K562 (cell line): ENCODE results near the gene PITRM1. TPM values are rescaled to one million over a fixed set of nuclear protein-coding genes. Genes with fewer than 3 reads are reported as not detected.

ENCODE experiments used
- ARID3B ChIP-seq: fragments of 250-450 bp; sonication (Bioruptor Pico); IDR thresholded peaks from 2 replicates; pipeline ENCODE4 v1.4.0; 2020; ENCODE audit warnings: borderline replicate concordance
- ARNT ChIP-seq, 2 experiments: fragments of 450-650 bp; IDR thresholded peaks; 2 replicates each; pipeline ENCODE4 v1.6.1; 2016; ENCODE audit warnings: mild to moderate bottlenecking in 1 of 2
- CCNT2 ChIP-seq: IDR thresholded peaks from 2 replicates; pipeline ENCODE4 v1.6.1; 2011; ENCODE audit warnings: borderline replicate concordance, low read depth, mild to moderate bottlenecking, moderate library complexity, mixed read lengths, low read length; ENCODE audit not compliant: insufficient read length; ENCODE audit errors: extremely low read depth
- CEBPB ChIP-seq: fragments of 450-650 bp; IDR thresholded peaks from 2 replicates; pipeline ENCODE4 v1.6.1; 2016; ENCODE audit warnings: missing genetic modification characterization, missing compliant biosample characterization
- COPS2 ChIP-seq: fragments of 450-650 bp; conservative IDR thresholded peaks from 2 replicates; pipeline ENCODE4 v1.6.1; 2016; ENCODE audit warnings: mild to moderate bottlenecking, moderate library complexity
- E2F8 ChIP-seq: fragments of 450-650 bp; IDR thresholded peaks from 2 replicates; pipeline ENCODE4 v1.7.1; 2018; ENCODE audit warnings: mild to moderate bottlenecking, low read depth; ENCODE audit not compliant: partially characterized antibody
- ELF1 ChIP-seq: fragments of 200-800 bp; sonication (Bioruptor generic); IDR thresholded peaks from 2 replicates; pipeline ENCODE4 v1.6.1; 2016; ENCODE audit warnings: missing genetic modification characterization, missing compliant biosample characterization
- ELK3 ChIP-seq: fragments of 450-650 bp; formaldehyde crosslinking; IDR thresholded peaks from 2 replicates; pipeline ENCODE4 v1.4.0; 2020; ENCODE audit warnings: mild to moderate bottlenecking
- FOXA3 ChIP-seq, 2 experiments: fragments of 450-650 bp in 1 of 2; sonication (generic) in 1 of 2; formaldehyde crosslinking; IDR thresholded peaks in 1 of 2; conservative IDR thresholded peaks in 1 of 2; 2 replicates each; pipeline versions ENCODE4 v1.4.0 to v1.8.0; 2020 to 2022; ENCODE audit warnings: mild to moderate bottlenecking in 2 of 2, missing genetic modification reagents in 1 of 2
- GTF2E2 ChIP-seq: fragments of 200-800 bp; sonication (Bioruptor generic); IDR thresholded peaks from 2 replicates; pipeline ENCODE4 v1.6.1; 2016; ENCODE audit warnings: missing genetic modification characterization, missing compliant biosample characterization
- GTF2F1 ChIP-seq: IDR thresholded peaks from 2 replicates; pipeline ENCODE4 v1.6.1; 2011; ENCODE audit warnings: low read depth, low read length, improper control_type of control experiment
- HDAC3 ChIP-seq: fragments of 450-650 bp; IDR thresholded peaks from 2 replicates; pipeline ENCODE4 v1.6.1; 2018; ENCODE audit warnings: borderline replicate concordance, mild to moderate bottlenecking, moderate library complexity; ENCODE audit not compliant: partially characterized antibody
- HDGF ChIP-seq: fragments of 450-650 bp; IDR thresholded peaks from 2 replicates; pipeline ENCODE4 v1.6.1; 2016
- MEIS2 ChIP-seq: fragments of 450-650 bp; IDR thresholded peaks from 2 replicates; pipeline ENCODE4 v1.6.1; 2014; ENCODE audit warnings: mild to moderate bottlenecking; ENCODE audit not compliant: partially characterized antibody
- NR2C2 ChIP-seq, 2 experiments: fragments of 200-800 bp in 1 of 2; sonication (Bioruptor generic) in 1 of 2; sonication (generic) in 1 of 2; formaldehyde crosslinking in 1 of 2; IDR thresholded peaks; 2 replicates each; pipeline versions ENCODE4 v1.6.1 to v1.8.0; 2016 to 2022; ENCODE audit warnings: mild to moderate bottlenecking in 1 of 2, missing compliant biosample characterization in 1 of 2, missing genetic modification characterization in 1 of 2, missing genetic modification reagents in 1 of 2
- RFX1 ChIP-seq: fragments of 450-650 bp; IDR thresholded peaks from 2 replicates; pipeline ENCODE4 v1.6.1; 2016; ENCODE audit warnings: mild to moderate bottlenecking, moderate library complexity
- SAFB ChIP-seq: fragments of 200-400 bp; formaldehyde crosslinking; IDR thresholded peaks from 2 replicates; pipeline ENCODE4 v1.6.1; 2017; ENCODE audit warnings: low read depth, low read length, borderline replicate concordance
- SMARCA4 ChIP-seq: fragments of 450-650 bp; IDR thresholded peaks from 2 replicates; pipeline ENCODE4 v1.6.1; 2016
- SMARCA5 ChIP-seq: fragments of 450-650 bp; IDR thresholded peaks from 2 replicates; pipeline ENCODE4 v1.6.1; 2016
- TAF7 ChIP-seq: fragments of 450-650 bp; IDR thresholded peaks from 2 replicates; pipeline ENCODE4 v1.6.1; 2016; ENCODE audit warnings: missing genetic modification characterization, missing compliant biosample characterization
- WHSC1 ChIP-seq: IDR thresholded peaks from one replicate; pipeline ENCODE4 v1.6.1; 2012; ENCODE audit warnings: low read length, control low read depth, inconsistent platforms
- ZC3H11A ChIP-seq: IDR thresholded peaks from 2 replicates; pipeline ENCODE4 v1.6.1; 2012; ENCODE audit warnings: low read depth, low read length, improper control_type of control experiment
- ZNF134 ChIP-seq: fragments of 250-450 bp; sonication (Bioruptor Pico); conservative IDR thresholded peaks from 2 replicates; pipeline ENCODE4 v1.4.0; 2020
- ZNF354B ChIP-seq: fragments of 250-450 bp; sonication (Bioruptor Pico); IDR thresholded peaks from 2 replicates; pipeline ENCODE4 v1.4.0; 2020
- ZNF79 ChIP-seq: fragments of 250-450 bp; sonication (Bioruptor Pico); IDR thresholded peaks from 2 replicates; pipeline ENCODE4 v1.4.0; 2020; ENCODE audit warnings: low read depth, mild to moderate bottlenecking, moderate library complexity
- polyA plus RNA-seq, 8 experiments: library from polyadenylated mRNA; depleted of rRNA in 4 of 8; stranded (reverse) in 5 of 8; unstranded in 3 of 8; fragments of >200 nt; fragmentation: Nextera tagmentation in 2 of 8; fragmentation: Illumina TruSeq in 1 of 8; extraction: Ambion mirVana in 2 of 8; extraction: Trizol in 1 of 8; gene quantifications; 2 replicates each; pipeline versions ENCODE4 v1.2.1 to v1.2.3, GENCODE V29; 2011 to 2014; ENCODE audit warnings: inconsistent platforms in 1 of 8, missing spikeins in 1 of 8
- total RNA-seq, 7 experiments: library from RNA; depleted of rRNA in 6 of 7; stranded (reverse); fragments of >200 nt in 6 of 7; fragmentation: Illumina TruSeq in 2 of 7; extraction: Trizol in 2 of 7; gene quantifications; 2 replicates each; pipeline versions ENCODE4 v1.2.1 to v1.2.3, GENCODE V29; 2011 to 2021; ENCODE audit warnings: low replicate concordance in 1 of 7

Gene PITRM1
- total and polyA plus RNA-seq, 9 of the 15 experiments (the other 6 are each of a cell fraction or from before 2014, with no cell fraction given) = 21.1 to 70.4 (median 39.7) TPM

- TF ChIP-seq E2F8 = peak; percentile 41
- no peak for TF ChIP-seq HDGF
- TF ChIP-seq WHSC1 = no peak
- no peak for TF ChIP-seq ELK3 (CRISPR knock-in tag)
- no peak for TF ChIP-seq ELF1 (tag)
- peak; percentile 63 to 94; a peak in 3 of 4 replicates for TF ChIP-seq ARNT (IDR thresholded peaks at IDR 0.05)
- TF ChIP-seq TAF7 (tag) = peak; percentile 55; the same call in 1 of the 2 replicates
- TF ChIP-seq GTF2F1 = no peak
- TF ChIP-seq SMARCA4 = peak; percentile 96
- no peak for TF ChIP-seq ZNF134
- no peak for TF ChIP-seq ZNF354B
- TF ChIP-seq CEBPB (tag) = 0 out of 2 replicates have a peak, but pooled peaks have one; percentile 17
- peak; percentile 60 for TF ChIP-seq HDAC3
- TF ChIP-seq RFX1 = no peak; the same call in 1 of the 2 replicates
- peak; percentile 34 for TF ChIP-seq CCNT2
- TF ChIP-seq COPS2 = no peak
- no peak for TF ChIP-seq NR2C2 (CRISPR knock-in tag; IDR thresholded peaks at IDR 0.05)
- TF ChIP-seq NR2C2 (tag; IDR thresholded peaks at IDR 0.05) = peak; percentile 87
- TF ChIP-seq MEIS2 = peak; percentile 81
- no peak for TF ChIP-seq ARID3B (CRISPR knock-in tag)
- no peak for TF ChIP-seq ZC3H11A
- no peak for TF ChIP-seq ZNF79
- no peak for TF ChIP-seq SAFB
- TF ChIP-seq SMARCA5 = no peak
- TF ChIP-seq FOXA3 (CRISPR knock-in tag; conservative IDR thresholded peaks at IDR 0.05 in 1 of 2, IDR thresholded peaks at IDR 0.05 in 1 of 2) = peak; percentile 93 to 98
- no peak for TF ChIP-seq GTF2E2 (tag)
Measured at GRCh38 chr10:3095373-3096139, 77.0 kb downstream of the PITRM1 start (continued).
